GM12872 (cell line): ENCODE measurements around the gene CALD1.

ENCODE experiments used
- CTCF ChIP-seq: IDR thresholded peaks from 3 replicates; pipeline ENCODE4 v1.5.1; 2011; ENCODE audit warnings: low read depth, mild to moderate bottlenecking, low read length, moderate library complexity; ENCODE audit not compliant: insufficient read depth

The CALD1 gene

GRCh38 chr7:134772401-134772800, 7.0 kb upstream of the CALD1 start:
- no peak for TF ChIP-seq CTCF

- no peak for TF ChIP-seq CTCF
Measured at GRCh38 chr7:134773164-134773563, 6.3 kb upstream of the CALD1 start.

- no peak for TF ChIP-seq CTCF
Measured at GRCh38 chr7:134774119-134774518, 5.3 kb upstream of the CALD1 start.

- TF ChIP-seq CTCF = no peak
Measured at GRCh38 chr7:134777470-134777869, 2.0 kb upstream of the CALD1 start.

GRCh38 chr7:134777908-134778580, 1.4 kb upstream of the CALD1 start:
- TF ChIP-seq CTCF = no peak

GRCh38 chr7:134779741-134780065, 269 bp downstream of the CALD1 start:
- TF ChIP-seq CTCF = no peak

- no peak for TF ChIP-seq CTCF
Measured at GRCh38 chr7:134780166-134780828, 863 bp downstream of the CALD1 start.

GRCh38 chr7:134781171-134781570, 1.7 kb downstream of the CALD1 start:
- no peak for TF ChIP-seq CTCF
